ENCODE data around the gene CELF3. TPM values are rescaled to one million over a fixed set of nuclear protein-coding genes. Genes with fewer than 3 reads are reported as not detected.

CELF3 gene
- total and polyA plus RNA-seq, 2 of the 13 experiments (the other 11 are each of a cell fraction or from before 2014, with no cell fraction given): not detected

DNA sequence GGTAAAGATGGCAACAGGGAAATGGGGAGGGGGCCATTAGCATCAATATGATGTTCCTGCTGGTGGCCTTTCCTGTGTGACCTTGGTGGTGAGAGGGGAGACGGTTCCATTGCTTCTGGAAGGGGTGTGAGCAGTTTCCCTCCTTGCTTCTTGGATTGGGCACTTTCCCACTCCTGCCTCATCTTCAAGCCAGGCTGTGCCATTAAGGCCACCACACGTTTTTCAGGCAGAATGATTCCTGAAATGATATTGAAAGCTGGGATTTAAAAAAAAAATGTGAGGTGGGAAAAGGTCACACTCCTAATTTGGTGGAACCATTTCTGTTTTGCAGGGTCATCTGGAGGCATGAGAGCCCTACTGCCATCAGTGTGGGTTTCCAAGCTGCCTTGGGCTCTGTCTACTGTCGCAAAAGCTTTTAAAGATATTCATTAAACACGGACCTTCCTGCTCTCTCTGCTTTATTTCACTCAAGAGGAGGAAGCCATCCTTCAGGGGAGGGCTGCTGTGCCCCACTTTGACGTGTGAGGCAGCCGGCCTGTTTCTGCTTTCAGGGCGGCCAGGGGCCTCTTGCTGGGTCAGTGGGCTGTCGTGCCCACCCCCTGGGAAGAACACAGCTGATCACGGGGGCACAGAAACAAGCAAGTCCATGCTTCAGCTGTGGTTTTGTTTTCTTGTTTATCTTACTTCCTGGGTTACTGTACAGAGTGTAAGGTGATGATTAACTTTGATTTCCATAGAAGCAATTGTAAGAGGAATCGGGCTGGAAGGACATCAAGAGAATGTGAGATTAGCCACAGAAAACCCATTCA, 12.8 kb upstream of the CELF3 start (continued):
- TF ChIP-seq, protein P1, sequence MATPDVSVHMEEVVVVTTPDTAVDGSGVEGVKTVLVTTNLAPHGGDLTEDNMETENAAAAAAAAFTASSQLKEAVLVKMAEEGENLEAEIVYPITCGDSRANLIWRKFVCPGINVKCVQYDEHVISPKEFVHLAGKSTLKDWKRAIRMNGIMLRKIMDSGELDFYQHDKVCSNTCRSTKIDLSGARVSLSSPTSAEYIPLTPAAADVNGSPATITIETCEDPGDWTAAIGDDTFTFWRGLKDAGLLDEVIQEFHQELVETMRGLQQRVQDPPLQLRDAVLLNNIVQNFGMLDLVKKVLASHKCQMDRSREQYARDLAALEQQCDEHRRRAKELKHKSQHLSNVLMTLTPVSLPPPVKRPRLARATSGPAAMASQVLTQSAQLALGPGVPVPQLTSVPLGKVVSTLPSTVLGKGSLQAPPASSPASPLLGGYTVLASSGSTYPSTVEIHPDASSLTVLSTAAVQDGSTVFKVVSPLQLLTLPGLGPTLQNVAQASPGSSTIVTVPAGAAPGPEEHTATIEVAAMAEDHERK (CRISPR knock-in tag; IDR thresholded peaks at IDR 0.05; ENCODE audit: low read depth): no peak
- no peak for TF ChIP-seq ERF (CRISPR knock-in tag; IDR thresholded peaks at IDR 0.05)
- TF ChIP-seq ZNF605 (CRISPR knock-in tag; IDR thresholded peaks at IDR 0.05): no peak
- no peak for TF ChIP-seq NR2F2 (IDR thresholded peaks at IDR 0.05; ENCODE audit: borderline replicate concordance, low read depth)
- 0 out of 2 replicates have a peak, but pooled peaks have one; percentile 11 for TF ChIP-seq RARA (CRISPR knock-in tag; IDR thresholded peaks at IDR 0.05)
- no peak for TF ChIP-seq ZNF337 (CRISPR knock-in tag; IDR thresholded peaks at IDR 0.05; ENCODE audit: borderline replicate concordance, low read depth)
- TF ChIP-seq, protein P2, sequence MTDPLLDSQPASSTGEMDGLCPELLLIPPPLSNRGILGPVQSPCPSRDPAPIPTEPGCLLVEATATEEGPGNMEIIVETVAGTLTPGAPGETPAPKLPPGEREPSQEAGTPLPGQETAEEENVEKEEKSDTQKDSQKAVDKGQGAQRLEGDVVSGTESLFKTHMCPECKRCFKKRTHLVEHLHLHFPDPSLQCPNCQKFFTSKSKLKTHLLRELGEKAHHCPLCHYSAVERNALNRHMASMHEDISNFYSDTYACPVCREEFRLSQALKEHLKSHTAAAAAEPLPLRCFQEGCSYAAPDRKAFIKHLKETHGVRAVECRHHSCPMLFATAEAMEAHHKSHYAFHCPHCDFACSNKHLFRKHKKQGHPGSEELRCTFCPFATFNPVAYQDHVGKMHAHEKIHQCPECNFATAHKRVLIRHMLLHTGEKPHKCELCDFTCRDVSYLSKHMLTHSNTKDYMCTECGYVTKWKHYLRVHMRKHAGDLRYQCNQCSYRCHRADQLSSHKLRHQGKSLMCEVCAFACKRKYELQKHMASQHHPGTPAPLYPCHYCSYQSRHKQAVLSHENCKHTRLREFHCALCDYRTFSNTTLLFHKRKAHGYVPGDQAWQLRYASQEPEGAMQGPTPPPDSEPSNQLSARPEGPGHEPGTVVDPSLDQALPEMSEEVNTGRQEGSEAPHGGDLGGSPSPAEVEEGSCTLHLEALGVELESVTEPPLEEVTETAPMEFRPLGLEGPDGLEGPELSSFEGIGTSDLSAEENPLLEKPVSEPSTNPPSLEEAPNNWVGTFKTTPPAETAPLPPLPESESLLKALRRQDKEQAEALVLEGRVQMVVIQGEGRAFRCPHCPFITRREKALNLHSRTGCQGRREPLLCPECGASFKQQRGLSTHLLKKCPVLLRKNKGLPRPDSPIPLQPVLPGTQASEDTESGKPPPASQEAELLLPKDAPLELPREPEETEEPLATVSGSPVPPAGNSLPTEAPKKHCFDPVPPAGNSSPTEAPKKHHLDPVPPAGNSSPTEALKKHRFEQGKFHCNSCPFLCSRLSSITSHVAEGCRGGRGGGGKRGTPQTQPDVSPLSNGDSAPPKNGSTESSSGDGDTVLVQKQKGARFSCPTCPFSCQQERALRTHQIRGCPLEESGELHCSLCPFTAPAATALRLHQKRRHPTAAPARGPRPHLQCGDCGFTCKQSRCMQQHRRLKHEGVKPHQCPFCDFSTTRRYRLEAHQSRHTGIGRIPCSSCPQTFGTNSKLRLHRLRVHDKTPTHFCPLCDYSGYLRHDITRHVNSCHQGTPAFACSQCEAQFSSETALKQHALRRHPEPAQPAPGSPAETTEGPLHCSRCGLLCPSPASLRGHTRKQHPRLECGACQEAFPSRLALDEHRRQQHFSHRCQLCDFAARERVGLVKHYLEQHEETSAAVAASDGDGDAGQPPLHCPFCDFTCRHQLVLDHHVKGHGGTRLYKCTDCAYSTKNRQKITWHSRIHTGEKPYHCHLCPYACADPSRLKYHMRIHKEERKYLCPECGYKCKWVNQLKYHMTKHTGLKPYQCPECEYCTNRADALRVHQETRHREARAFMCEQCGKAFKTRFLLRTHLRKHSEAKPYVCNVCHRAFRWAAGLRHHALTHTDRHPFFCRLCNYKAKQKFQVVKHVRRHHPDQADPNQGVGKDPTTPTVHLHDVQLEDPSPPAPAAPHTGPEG (CRISPR knock-in tag; IDR thresholded peaks at IDR 0.05): no peak
- TF ChIP-seq ZNF484 (CRISPR knock-in tag; IDR thresholded peaks at IDR 0.05; ENCODE audit: borderline replicate concordance, low read depth): no peak
- TF ChIP-seq IRF2 (CRISPR knock-in tag; IDR thresholded peaks at IDR 0.05): no peak
- TF ChIP-seq, protein P3, sequence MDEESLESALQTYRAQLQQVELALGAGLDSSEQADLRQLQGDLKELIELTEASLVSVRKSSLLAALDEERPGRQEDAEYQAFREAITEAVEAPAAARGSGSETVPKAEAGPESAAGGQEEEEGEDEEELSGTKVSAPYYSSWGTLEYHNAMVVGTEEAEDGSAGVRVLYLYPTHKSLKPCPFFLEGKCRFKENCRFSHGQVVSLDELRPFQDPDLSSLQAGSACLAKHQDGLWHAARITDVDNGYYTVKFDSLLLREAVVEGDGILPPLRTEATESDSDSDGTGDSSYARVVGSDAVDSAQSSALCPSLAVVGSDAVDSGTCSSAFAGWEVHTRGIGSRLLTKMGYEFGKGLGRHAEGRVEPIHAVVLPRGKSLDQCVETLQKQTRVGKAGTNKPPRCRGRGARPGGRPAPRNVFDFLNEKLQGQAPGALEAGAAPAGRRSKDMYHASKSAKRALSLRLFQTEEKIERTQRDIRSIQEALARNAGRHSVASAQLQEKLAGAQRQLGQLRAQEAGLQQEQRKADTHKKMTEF (CRISPR knock-in tag; IDR thresholded peaks at IDR 0.05): no peak
- TF ChIP-seq HMG20B (CRISPR knock-in tag; conservative IDR thresholded peaks at IDR 0.05): no peak
- no peak for TF ChIP-seq ATF1 (CRISPR knock-in tag; IDR thresholded peaks at IDR 0.05)
- TF ChIP-seq, protein P4, sequence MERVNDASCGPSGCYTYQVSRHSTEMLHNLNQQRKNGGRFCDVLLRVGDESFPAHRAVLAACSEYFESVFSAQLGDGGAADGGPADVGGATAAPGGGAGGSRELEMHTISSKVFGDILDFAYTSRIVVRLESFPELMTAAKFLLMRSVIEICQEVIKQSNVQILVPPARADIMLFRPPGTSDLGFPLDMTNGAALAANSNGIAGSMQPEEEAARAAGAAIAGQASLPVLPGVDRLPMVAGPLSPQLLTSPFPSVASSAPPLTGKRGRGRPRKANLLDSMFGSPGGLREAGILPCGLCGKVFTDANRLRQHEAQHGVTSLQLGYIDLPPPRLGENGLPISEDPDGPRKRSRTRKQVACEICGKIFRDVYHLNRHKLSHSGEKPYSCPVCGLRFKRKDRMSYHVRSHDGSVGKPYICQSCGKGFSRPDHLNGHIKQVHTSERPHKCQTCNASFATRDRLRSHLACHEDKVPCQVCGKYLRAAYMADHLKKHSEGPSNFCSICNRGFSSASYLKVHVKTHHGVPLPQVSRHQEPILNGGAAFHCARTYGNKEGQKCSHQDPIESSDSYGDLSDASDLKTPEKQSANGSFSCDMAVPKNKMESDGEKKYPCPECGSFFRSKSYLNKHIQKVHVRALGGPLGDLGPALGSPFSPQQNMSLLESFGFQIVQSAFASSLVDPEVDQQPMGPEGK (CRISPR knock-in tag; IDR thresholded peaks at IDR 0.05): peak; percentile 65
- TF ChIP-seq ZNF777 (CRISPR knock-in tag; IDR thresholded peaks at IDR 0.05): no peak
- TF ChIP-seq, protein P5, sequence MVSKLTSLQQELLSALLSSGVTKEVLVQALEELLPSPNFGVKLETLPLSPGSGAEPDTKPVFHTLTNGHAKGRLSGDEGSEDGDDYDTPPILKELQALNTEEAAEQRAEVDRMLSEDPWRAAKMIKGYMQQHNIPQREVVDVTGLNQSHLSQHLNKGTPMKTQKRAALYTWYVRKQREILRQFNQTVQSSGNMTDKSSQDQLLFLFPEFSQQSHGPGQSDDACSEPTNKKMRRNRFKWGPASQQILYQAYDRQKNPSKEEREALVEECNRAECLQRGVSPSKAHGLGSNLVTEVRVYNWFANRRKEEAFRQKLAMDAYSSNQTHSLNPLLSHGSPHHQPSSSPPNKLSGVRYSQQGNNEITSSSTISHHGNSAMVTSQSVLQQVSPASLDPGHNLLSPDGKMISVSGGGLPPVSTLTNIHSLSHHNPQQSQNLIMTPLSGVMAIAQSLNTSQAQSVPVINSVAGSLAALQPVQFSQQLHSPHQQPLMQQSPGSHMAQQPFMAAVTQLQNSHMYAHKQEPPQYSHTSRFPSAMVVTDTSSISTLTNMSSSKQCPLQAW (CRISPR knock-in tag; IDR thresholded peaks at IDR 0.05): peak; percentile 25; the same call in 1 of the 2 replicates
- no peak for TF ChIP-seq ARHGAP35 (CRISPR knock-in tag; IDR thresholded peaks at IDR 0.05; ENCODE audit: borderline replicate concordance)
